Stimulated activated CD4-positive, alpha-beta T cell treated with anti-CD3 and anti-CD28 coated beads, Interleukin-12 subunit alpha, Interleukin-12 subunit beta, amount 100 ng/mL, for 48 hours (primary cell): Measurements from ENCODE around the gene GALNTL6.

Experiments used
- DNase-seq, 3 donors: peaks; one replicate each; pipeline ENCODE4 v3.0.0-alpha.2; 2020; ENCODE audit warnings: low read depth in 2 of 3, low spot score in 1 of 3

Gene GALNTL6

GRCh38 chr4:171812665-171813525 is at the start of gene GALNTL6:
Gene GALNTL6 (plus strand): TSS chr4:171813404.
- DNase-seq, result no peak

DNA sequence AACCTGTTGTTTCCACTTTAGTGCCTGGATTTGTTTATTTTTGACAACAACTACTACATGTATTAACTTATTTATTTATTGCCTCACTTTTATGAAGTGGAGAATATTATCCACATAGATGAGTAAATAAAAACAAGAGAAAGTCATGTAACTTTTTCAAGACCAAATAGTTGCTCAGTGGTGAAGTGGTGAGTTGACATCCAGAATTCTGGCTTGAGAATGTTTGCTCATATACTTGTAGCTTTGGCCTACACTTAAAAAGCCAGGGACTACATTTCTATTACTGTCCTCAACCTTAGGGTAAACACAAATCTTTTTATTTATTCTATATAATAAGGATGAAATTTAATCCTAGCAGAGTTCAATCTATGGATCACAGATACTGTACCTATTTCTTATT is 47.7 kb upstream of the GALNTL6 start:
- no peak for DNase-seq

GRCh38 chr4:171774642-171775190 is 38.5 kb upstream of the GALNTL6 start:
- no peak for DNase-seq

DNA sequence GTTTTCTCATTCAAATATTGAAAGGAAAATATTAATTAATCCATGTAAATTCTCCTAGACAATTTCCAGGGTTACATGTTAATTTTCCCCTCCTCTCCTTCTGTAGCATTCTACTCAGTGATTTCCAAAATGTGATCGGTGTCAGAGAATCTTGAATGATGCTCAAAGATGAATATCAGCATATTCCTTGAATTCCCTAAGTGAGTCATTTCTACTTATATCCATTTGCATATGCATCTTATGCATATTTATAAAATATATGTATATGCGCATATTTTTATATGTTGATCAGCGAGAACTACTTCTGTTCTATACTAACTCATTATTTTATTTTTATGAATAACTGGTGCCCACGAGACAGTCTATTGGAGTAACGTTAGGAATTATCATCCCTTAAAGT is 33.9 kb upstream of the GALNTL6 start:
- no peak for DNase-seq

DNA sequence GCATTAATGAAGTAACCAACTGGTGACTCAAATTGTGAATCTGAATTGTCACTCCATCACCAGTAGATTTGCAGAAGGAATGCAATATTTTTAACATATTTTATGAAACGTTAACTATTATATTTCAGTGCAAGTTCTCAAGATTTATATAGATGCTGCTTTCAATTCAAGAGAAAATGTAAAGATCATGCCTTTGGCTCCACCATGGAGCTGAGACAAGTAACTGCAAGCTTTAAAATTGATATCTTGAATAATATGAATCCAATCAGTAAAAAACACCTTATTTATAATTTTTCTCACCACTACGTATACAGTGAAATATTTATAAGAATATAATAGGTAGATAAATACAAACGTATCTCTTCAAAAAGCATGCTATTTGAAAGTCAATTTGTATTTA is 27.8 kb upstream of the GALNTL6 start:
- no peak for DNase-seq

DNA sequence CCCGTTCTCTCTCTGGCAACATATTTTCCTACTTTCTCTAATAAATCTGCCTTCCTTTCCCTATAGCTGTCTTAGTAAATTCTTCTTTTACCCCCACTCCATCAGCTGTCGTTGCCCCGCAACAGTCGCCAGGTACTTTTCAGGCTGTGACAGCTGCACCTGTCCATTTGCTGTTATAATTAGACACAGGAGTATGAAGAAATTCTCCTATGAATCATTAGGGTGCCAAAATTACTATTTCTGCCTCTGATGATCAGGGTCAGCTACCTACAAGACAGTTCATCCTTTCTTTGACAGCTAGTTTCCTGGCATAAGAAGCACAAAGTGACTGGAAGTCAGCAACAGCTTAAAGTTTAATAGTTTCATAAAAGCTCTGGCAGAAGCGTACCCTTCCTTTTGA is 19.5 kb upstream of the GALNTL6 start:
- no peak for DNase-seq

GRCh38 chr4:171794528-171794927 is 18.7 kb upstream of the GALNTL6 start:
- DNase-seq, result no peak

- no peak for DNase-seq
Measured at GRCh38 chr4:171809854-171810253, 3.4 kb upstream of the GALNTL6 start.

GRCh38 chr4:171812333-171812664 is 905 bp upstream of the GALNTL6 start:
- no peak for DNase-seq

DNA sequence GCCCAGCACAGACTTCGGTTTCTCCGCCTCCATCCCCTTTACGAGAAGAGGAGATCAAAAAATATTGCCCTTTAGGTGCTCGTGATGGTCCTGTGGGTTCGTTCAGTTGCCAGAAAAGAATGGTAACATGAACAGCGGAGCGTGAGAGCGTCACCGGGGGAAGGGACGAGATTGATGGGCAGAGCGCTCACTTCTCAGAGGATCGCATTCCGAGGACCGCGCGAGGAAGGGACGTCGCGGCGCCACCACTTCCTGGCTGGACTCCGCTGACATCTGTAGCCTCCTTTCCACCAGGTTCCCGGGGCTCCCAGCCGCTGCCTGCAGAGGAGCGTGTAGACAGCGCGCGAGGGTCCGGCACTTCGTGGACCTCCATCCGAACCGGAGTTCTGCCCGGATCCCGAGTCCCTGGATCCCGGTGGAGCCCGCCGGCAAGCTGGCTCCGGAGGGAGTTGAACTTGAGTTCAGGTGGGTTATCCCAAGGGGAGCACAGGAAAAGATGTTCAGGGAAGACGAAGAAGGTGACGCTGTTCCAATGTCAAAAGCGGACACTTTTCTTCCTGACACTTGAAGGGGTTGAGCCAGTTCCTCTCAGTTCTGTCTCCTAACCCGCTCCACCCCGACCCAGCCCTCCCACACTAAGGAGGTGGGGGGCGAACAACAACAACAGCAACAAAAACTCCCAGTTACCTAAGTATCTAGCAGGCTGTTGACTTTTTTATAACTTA is 484 bp downstream of the GALNTL6 start:
- no peak for DNase-seq

GRCh38 chr4:171814545-171814944 is 1.3 kb downstream of the GALNTL6 start:
- no peak for DNase-seq

- no peak for DNase-seq
Measured at GRCh38 chr4:171817026-171817425, 3.8 kb downstream of the GALNTL6 start.

- DNase-seq, result no peak
Measured at GRCh38 chr4:171834640-171835039, 21.4 kb downstream of the GALNTL6 start.

DNA sequence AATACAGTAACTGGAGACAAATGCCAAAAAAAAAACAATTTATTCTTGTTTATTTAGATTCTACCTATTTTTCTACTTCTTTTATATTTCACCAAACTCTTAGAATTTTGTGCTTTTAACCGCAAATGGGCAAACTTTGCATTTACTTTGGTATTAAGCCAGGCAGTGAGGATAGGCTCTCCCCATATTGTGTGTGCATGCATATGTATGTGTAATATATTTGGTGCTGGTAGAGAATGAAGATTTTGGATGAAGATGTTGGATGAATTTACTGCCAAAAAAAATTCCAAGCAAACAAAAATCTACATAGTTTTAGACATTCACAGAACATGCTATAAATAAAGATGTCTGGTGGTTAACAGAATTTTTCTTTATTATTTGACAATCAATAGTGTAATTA is 30.3 kb downstream of the GALNTL6 start:
- DNase-seq, result no peak

DNA sequence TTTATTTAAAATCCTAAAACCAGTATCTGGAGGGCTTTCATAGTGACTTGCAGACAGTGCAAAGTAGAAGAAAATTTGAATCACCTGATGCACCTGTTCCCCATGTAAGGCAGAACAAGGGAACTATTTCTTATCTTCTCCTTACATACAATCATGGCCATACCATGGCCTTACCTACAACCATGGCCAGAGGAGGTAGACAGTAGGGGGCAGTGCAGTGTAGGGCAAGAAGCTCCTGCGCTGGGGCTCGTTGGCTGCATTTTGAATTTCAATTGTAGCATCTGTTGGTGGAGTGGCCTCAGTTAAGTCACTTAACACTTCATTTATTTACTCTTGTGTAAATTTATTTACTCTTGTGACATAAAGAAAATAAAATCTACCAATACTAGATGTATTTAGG is 33.0 kb downstream of the GALNTL6 start:
- no peak for DNase-seq

DNA sequence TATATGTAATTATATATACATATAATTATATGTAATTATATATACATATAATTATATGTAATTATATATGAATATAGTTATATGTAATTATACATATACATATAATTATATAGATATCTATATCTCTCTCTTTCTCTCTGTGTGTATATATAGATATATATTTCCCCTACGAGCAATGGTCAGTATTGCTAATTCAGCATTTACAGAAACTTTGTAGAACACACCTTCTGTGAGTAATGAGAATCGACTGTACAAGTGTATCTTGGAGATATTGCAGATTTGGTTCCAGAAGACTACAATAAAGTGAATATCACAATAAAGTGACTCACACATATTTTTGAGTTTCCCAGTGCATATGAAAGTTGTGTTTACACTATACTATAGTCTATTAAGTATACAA is 33.7 kb downstream of the GALNTL6 start:
- no peak for DNase-seq

DNA sequence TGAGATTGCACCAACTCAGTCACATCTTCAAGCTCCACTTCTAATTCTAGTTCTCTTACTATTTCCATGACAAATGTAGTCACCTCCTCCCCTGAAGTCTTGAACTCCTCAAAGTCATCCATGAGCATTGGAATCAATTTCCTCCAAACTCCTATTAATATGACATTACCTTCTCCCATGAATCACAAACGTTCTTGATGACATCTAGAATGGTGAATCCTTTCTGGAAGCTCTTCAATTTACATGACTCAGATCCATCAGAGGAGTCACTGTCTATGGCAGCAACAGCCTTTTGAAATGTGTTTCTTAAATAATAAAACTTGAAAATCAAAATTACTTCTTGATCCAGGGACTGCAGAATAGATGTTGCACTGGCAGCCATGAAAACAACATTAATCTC is 34.5 kb downstream of the GALNTL6 start:
- no peak for DNase-seq

DNA sequence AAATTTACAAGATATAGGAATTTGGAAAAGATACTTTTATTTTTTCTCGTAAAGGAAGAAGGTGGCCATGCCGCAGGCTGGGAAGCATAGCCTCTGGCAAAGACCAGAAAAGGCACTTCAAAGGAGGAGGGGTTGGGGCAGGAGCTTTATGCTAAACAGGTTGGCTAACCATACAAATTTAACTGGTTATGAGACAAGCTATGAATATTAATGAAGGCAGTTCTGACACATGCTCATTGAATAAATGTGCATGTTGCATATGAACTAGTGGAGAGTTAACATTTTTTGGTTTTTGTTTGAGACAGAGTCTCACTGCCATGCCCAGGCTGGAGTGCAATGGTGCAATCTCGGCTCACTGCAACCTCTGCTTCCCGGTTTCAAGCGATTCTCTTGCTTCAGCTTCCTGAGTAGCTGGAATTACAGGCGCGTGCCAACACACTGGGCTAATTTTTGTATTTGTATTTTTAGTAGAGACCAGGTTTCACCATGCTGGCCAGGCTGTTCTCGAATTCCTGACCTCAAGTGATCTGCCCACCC is 36.5 kb downstream of the GALNTL6 start:
- no peak for DNase-seq

GRCh38 chr4:171851295-171851694 is 38.1 kb downstream of the GALNTL6 start:
- DNase-seq, result no peak

DNA sequence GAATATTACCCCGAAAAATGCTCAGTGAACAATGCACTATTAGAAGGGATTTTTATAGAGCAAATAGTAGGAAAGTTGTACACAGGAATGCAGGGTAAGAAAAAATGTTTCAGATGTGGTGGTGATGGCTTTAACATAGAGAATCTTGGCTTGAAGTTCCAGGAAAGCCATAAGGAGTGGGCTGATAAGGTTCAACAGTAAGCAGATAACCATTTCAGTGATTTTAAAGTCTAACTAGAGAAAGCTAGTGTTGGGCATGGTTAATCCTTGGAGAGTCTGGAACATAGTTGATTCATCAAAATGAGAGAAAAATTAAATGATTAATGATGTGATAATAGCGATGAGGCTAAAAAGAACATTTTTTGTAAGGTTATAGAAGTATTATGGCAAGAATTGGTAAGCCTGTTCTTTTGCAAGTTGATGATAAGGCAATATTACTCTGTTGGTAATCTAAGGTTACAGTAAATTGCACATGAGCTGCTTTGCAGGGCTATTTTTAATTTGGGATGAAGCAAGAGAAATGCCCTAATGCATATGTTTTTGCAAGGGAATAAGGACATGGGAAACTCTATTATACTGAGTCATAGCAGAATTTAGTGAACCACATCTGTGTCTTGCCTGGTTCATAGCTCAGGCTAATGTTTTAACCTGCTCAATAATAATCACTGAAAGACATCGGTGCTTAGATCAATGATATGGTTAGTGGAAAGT is 44.3 kb downstream of the GALNTL6 start:
- DNase-seq, result no peak

- no peak for DNase-seq
Measured at GRCh38 chr4:171875291-171875690, 62.1 kb downstream of the GALNTL6 start.
